Hepatocyte (in vitro differentiated cells): ENCODE results near the gene AGBL1. TPM values are rescaled to one million over a fixed set of nuclear protein-coding genes. Genes with fewer than 3 reads are reported as not detected.

Experiments
- DNase-seq: peaks from one replicate; pipeline ENCODE4 v3.0.0-alpha.2; 2016; ENCODE audit warnings: low spot score
- H2AFZ ChIP-seq: fragments of 200-600 bp; sonication (generic); 2 replicates; pipeline ENCODE4 v1.6.0; 2016; ENCODE audit warnings: antibody characterized with exemption, mild to moderate bottlenecking
- H3K27ac ChIP-seq: fragments of 200-600 bp; sonication (generic); 2 replicates; pipeline ENCODE4 v1.5.1; 2016; ENCODE audit warnings: mild to moderate bottlenecking
- H3K27me3 ChIP-seq: fragments of 200-600 bp; sonication (generic); 2 replicates; pipeline ENCODE4 v1.6.1; 2016
- H3K36me3 ChIP-seq: fragments of 200-600 bp; sonication (generic); replicated peaks from 2 replicates; pipeline ENCODE4 v1.5.1; 2016; ENCODE audit warnings: low read depth; ENCODE audit not compliant: insufficient read depth
- H3K4me1 ChIP-seq: fragments of 200-600 bp; sonication (generic); 2 replicates; pipeline ENCODE4 v1.5.1; 2016; ENCODE audit warnings: mild to moderate bottlenecking, moderate library complexity; ENCODE audit not compliant: insufficient read depth
- H3K4me2 ChIP-seq: fragments of 200-600 bp; sonication (generic); 2 replicates; pipeline ENCODE4 v1.6.0; 2016
- H3K4me3 ChIP-seq: fragments of 200-600 bp; sonication (generic); 2 replicates; pipeline ENCODE4 v1.5.1; 2016; ENCODE audit warnings: mild to moderate bottlenecking
- H3K79me2 ChIP-seq: fragments of 200-600 bp; sonication (generic); 2 replicates; pipeline ENCODE4 v1.6.0; 2017; ENCODE audit warnings: mild to moderate bottlenecking
- H3K9me2 ChIP-seq: fragments of 200-600 bp; sonication (generic); replicated peaks from 2 replicates; pipeline ENCODE4 v1.6.0; 2017; ENCODE audit warnings: mild to moderate bottlenecking; ENCODE audit not compliant: insufficient read depth
- H3K9me3 ChIP-seq: fragments of 200-600 bp; sonication (generic); 2 replicates; pipeline ENCODE4 v1.5.1; 2016; ENCODE audit warnings: low read depth, mild to moderate bottlenecking
- H4K20me1 ChIP-seq: fragments of 200-600 bp; sonication (generic); 2 replicates; pipeline ENCODE4 v1.6.0; 2016; ENCODE audit warnings: mild to moderate bottlenecking; ENCODE audit not compliant: insufficient read depth, poor library complexity, severe bottlenecking
- EZH2 ChIP-seq: fragments of 200-600 bp; sonication (generic); IDR thresholded peaks from 2 replicates; pipeline ENCODE4 v1.6.1; 2016; ENCODE audit warnings: antibody characterized with exemption, mild to moderate bottlenecking, borderline replicate concordance
- EZH2phosphoT487 ChIP-seq: fragments of 200-600 bp; sonication (generic); IDR thresholded peaks from one replicate; pipeline ENCODE4 v1.6.1; 2018; ENCODE audit warnings: antibody characterized with exemption, mild to moderate bottlenecking, low read depth, moderate library complexity; ENCODE audit not compliant: unreplicated experiment, severe bottlenecking
- WGBS: methylation state at CpG from one replicate; pipeline ENCODE4 v1.1.6; 2016; ENCODE audit warnings: low lambda C conversion rate; ENCODE audit errors: missing lambda C conversion rate; 5-methylcytosine and 5-hydroxymethylcytosine counted together
- polyA plus RNA-seq: library from polyadenylated mRNA; unstranded; fragments of >200 nt; fragmentation: Nextera tagmentation; extraction: Ambion mirVana; gene quantifications from 2 replicates; pipeline ENCODE4 v1.2.1, GENCODE V29; 2016
- total RNA-seq: library from RNA; depleted of rRNA; stranded (reverse); fragments of >200 nt; gene quantifications from 2 replicates; pipeline ENCODE4 v1.2.3, GENCODE V29; 2014
- TF ChIP-seq, protein P1 (sequence below): fragments of 200-600 bp; sonication (generic); IDR thresholded peaks from 2 replicates; pipeline ENCODE4 v1.5.1; 2016; ENCODE audit warnings: antibody characterized with exemption, mild to moderate bottlenecking; ENCODE audit not compliant: poor library complexity

AGBL1 gene
- total and polyA plus RNA-seq, 2 experiments from 2014 or later: not detected

DNA sequence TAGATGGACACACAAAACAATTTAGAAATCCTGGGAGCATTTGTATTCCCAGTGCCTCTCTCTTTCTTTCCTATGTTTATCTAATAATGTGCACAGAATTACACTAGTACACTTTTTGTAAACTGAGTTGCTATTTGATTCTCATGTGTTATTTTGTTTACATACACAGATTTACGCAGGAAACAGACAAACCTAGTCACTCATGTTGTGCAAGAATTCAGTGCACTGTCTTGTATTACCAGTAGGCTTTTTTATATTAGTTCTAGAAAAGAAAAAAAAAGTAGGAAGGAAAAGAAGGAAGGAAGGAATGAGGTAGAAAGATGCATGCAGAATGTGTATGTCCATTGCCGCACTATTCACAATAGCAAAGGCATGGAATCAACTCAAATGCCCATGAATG lies 257.4 kb downstream of the AGBL1 start:
- Histone ChIP-seq H3K4me1 (no peaks in the 10 kb centered on the region), H3K4me2 (no peak overlapping the region), H3K9me3 (no peaks in the 10 kb centered on the region), H3K36me3 (no peaks in the 10 kb centered on the region), H3K27ac (no peak overlapping the region), H4K20me1 (no peaks in the 10 kb centered on the region), H2AFZ (no peak overlapping the region), H3K79me2 (no peaks in the 10 kb centered on the region), H3K27me3 (no peaks in the 10 kb centered on the region), H3K4me3 (no peak overlapping the region), H3K9me2 (no peaks in the 10 kb centered on the region)
- DNase-seq: no peak
- no peak for TF ChIP-seq EZH2
- TF ChIP-seq EZH2phosphoT487: no peak
- TF ChIP-seq, protein P1, sequence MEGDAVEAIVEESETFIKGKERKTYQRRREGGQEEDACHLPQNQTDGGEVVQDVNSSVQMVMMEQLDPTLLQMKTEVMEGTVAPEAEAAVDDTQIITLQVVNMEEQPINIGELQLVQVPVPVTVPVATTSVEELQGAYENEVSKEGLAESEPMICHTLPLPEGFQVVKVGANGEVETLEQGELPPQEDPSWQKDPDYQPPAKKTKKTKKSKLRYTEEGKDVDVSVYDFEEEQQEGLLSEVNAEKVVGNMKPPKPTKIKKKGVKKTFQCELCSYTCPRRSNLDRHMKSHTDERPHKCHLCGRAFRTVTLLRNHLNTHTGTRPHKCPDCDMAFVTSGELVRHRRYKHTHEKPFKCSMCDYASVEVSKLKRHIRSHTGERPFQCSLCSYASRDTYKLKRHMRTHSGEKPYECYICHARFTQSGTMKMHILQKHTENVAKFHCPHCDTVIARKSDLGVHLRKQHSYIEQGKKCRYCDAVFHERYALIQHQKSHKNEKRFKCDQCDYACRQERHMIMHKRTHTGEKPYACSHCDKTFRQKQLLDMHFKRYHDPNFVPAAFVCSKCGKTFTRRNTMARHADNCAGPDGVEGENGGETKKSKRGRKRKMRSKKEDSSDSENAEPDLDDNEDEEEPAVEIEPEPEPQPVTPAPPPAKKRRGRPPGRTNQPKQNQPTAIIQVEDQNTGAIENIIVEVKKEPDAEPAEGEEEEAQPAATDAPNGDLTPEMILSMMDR: no peak
- 96% methylated on average over 2 of the region's 2 CpGs for WGBS

DNA sequence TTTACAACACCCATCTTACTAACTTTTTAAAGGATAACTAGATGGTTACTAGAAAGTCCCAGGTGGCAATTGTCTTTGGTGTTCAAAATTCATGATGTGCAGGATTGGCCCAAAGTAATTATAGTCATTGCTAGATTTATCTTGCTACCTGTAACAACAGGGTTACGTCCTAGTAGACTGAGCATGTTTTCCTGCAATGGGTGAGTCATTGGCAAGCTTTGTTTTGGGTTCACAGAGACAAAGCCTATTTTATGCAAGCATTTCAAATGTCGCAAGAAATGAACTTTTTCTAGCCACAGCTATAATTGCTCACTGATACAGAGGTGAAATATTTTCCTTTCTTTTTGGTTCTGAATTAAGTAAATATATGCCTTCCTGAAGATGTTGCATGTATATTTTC lies 267.6 kb downstream of the AGBL1 start:
- H2AFZ ChIP-seq: no peak overlapping the region
- H3K79me2 ChIP-seq: no peaks in the 10 kb centered on the region
- DNase-seq: no peak
- no peaks in the 10 kb centered on the region for H3K9me3 ChIP-seq
- H3K36me3 ChIP-seq: no peaks in the 10 kb centered on the region
- no peaks in the 10 kb centered on the region for H4K20me1 ChIP-seq
- H3K4me3 ChIP-seq: no peak overlapping the region
- TF ChIP-seq EZH2: no peak
- TF ChIP-seq, protein P1: no peak
- no peak for TF ChIP-seq EZH2phosphoT487
- H3K27ac ChIP-seq: no peak overlapping the region
- no peaks in the 10 kb centered on the region for H3K4me1 ChIP-seq
- H3K9me2 ChIP-seq: no peaks in the 10 kb centered on the region
- no peak overlapping the region for H3K4me2 ChIP-seq
- H3K27me3 ChIP-seq: no peaks in the 10 kb centered on the region
- WGBS: 58% methylated on average over 2 of the region's 2 CpGs

DNA sequence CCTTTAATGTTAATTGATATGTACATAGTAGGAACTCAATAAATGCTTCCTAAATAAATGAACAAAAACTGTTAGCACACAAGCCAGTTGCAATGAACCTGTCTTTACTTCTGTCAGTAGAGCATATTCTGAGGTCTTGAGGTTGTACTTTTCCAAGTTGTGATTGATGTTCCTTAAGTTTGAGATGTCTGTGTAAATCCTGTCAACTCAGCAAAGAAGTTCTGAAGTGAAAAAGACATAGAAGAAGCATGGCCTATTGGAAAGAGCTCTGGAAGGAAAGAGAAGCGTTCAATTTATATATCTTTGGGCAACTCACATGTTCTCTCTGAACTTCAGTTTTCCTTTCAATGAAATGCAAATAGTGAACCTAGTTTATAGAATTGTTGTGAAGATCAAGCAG lies 269.9 kb downstream of the AGBL1 start:
- no peak for DNase-seq
- no peak overlapping the region for H3K4me3 ChIP-seq
- no peak overlapping the region for H2AFZ ChIP-seq
- no peaks in the 10 kb centered on the region for H3K27me3 ChIP-seq
- H3K79me2 ChIP-seq: no peaks in the 10 kb centered on the region
- H3K27ac ChIP-seq: no peak overlapping the region
- TF ChIP-seq, protein P1: no peak
- TF ChIP-seq EZH2 (no peak), EZH2phosphoT487 (no peak)
- no peaks in the 10 kb centered on the region for H3K4me1 ChIP-seq
- no peaks in the 10 kb centered on the region for H4K20me1 ChIP-seq
- 93% methylated on average over 1 of the region's 1 CpG for WGBS
- H3K36me3 ChIP-seq: no peaks in the 10 kb centered on the region
- H3K9me2 ChIP-seq: no peaks in the 10 kb centered on the region
- no peaks in the 10 kb centered on the region for H3K9me3 ChIP-seq
- no peak overlapping the region for H3K4me2 ChIP-seq

DNA sequence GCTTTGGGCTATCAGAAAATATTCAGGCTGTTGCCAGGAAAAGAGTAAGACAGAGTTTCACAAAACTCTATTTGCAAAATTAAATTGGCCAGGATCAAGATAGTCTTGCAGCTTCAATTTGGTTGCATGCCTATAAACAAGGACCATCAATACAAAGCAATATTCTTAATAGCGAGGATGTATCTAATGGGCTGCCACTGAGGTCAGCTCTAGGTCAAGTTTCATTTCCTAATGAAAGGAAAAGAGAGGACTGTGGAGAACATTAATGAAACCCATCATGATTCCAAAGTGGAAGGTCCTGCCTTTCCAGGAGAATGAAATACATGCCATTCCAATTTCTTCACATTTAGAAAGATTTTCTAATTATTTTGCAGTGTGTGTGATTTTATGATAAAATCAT lies 273.5 kb downstream of the AGBL1 start:
- H4K20me1 ChIP-seq: no peaks in the 10 kb centered on the region
- H3K27me3 ChIP-seq: no peaks in the 10 kb centered on the region
- no peaks in the 10 kb centered on the region for H3K4me1 ChIP-seq
- no peak for DNase-seq
- no peaks in the 10 kb centered on the region for H3K79me2 ChIP-seq
- H3K4me2 ChIP-seq: no peak overlapping the region
- no peak overlapping the region for H2AFZ ChIP-seq
- H3K9me2 ChIP-seq: no peaks in the 10 kb centered on the region
- 80% methylated on average over 1 of the region's 1 CpG for WGBS
- H3K9me3 ChIP-seq: no peaks in the 10 kb centered on the region
- H3K4me3 ChIP-seq: no peak overlapping the region
- no peaks in the 10 kb centered on the region for H3K36me3 ChIP-seq
- TF ChIP-seq, protein P1: no peak
- TF ChIP-seq EZH2: no peak
- H3K27ac ChIP-seq: no peak overlapping the region
